ENCODE results near the gene MACROD2.

DNA sequence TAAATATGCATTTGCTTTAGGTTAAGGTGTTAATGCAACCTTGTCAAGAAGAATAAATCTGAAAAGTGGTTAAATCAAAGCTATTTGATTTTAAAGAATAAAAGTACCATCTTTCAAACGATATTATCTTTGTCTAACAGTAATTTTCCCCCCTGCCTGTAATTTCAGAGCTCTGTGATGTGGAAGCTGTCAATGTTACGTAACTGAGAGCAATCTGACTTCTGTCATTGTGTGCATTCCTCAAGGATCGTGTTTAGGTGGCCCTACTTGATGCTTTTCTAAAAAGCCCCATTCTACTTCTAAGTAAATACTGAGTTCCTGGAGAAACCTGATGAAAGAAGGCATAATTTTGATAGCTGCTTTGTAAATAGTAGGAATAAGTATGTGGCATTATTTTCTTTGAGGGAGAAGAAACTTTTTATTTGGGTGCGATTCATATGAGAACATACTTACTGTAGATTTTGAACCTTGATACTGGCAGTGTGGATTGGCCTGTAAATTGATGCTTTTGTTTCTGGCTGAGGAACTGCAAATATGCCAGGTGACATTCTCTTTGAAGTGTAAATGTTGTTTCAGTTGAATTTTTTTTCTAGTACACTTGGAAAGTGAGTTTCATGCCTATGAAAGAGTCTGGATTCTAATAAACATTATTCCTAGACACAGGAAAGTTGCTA lies 871.7 kb downstream of the MACROD2 start:
- TF ChIP-seq, protein P1, sequence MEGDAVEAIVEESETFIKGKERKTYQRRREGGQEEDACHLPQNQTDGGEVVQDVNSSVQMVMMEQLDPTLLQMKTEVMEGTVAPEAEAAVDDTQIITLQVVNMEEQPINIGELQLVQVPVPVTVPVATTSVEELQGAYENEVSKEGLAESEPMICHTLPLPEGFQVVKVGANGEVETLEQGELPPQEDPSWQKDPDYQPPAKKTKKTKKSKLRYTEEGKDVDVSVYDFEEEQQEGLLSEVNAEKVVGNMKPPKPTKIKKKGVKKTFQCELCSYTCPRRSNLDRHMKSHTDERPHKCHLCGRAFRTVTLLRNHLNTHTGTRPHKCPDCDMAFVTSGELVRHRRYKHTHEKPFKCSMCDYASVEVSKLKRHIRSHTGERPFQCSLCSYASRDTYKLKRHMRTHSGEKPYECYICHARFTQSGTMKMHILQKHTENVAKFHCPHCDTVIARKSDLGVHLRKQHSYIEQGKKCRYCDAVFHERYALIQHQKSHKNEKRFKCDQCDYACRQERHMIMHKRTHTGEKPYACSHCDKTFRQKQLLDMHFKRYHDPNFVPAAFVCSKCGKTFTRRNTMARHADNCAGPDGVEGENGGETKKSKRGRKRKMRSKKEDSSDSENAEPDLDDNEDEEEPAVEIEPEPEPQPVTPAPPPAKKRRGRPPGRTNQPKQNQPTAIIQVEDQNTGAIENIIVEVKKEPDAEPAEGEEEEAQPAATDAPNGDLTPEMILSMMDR (IDR thresholded peaks at IDR 0.05) = no peak
- no peak for TF ChIP-seq POLR2A (IDR thresholded peaks at IDR 0.05)
